HG02840 (cell line): ENCODE measurements around the gene B2M.
"Not testable (repeated sequence)": the region's sequence is repeated elsewhere in the genome, so short reads cannot be mapped to it uniquely, and the experiment has no call there.

Source experiments
- ATAC-seq: cut with Tn5 transposase; IDR thresholded peaks from one replicate; pipeline ENCODE4 v1.9.1; 2021; ENCODE audit warnings: mild to moderate bottlenecking, moderate library complexity, moderate number of reproducible peaks; ENCODE audit not compliant: unreplicated experiment, low FRiP score

Gene B2M

GRCh38 chr15:44697014-44697413 is 14.3 kb upstream of the B2M start:
- no peak for ATAC-seq

- ATAC-seq = no peak
These were observed 12.7 kb upstream of the B2M start for GRCh38 chr15:44698641-44699040.

- ATAC-seq = not testable (repeated sequence)
These were observed 10.6 kb upstream of the B2M start for GRCh38 chr15:44700676-44701075.

- ATAC-seq = no peak
These were observed 5.3 kb upstream of the B2M start for GRCh38 chr15:44705986-44706385.

GRCh38 chr15:44706401-44706800 is 4.9 kb upstream of the B2M start:
- no peak for ATAC-seq

GRCh38 chr15:44706946-44707636 is 4.2 kb upstream of the B2M start:
- ATAC-seq = no peak

GRCh38 chr15:44710236-44711095 is 851 bp upstream of the B2M start:
- peak; percentile 1 for ATAC-seq

- no peak for ATAC-seq
These were observed 527 bp downstream of the B2M start for GRCh38 chr15:44711743-44712345.

GRCh38 chr15:44712346-44713005 is 1.2 kb downstream of the B2M start:
- ATAC-seq = no peak

- ATAC-seq = no peak
These were observed 2.0 kb downstream of the B2M start for GRCh38 chr15:44713006-44713966.

- no peak for ATAC-seq
These were observed 4.0 kb downstream of the B2M start for GRCh38 chr15:44715142-44715796.

GRCh38 chr15:44715797-44716334 is 4.5 kb downstream of the B2M start:
- ATAC-seq = no peak

- no peak for ATAC-seq
These were observed 5.8 kb downstream of the B2M start for GRCh38 chr15:44716983-44717602.

- no peak for ATAC-seq
These were observed 7.0 kb downstream of the B2M start for GRCh38 chr15:44718180-44718926.

GRCh38 chr15:44718927-44719292 is 7.6 kb downstream of the B2M start:
- no peak for ATAC-seq

GRCh38 chr15:44719293-44719999 is 8.1 kb downstream of the B2M start:
- ATAC-seq = peak; percentile 37

- not testable (repeated sequence) for ATAC-seq
These were observed 8.7 kb downstream of the B2M start for GRCh38 chr15:44720000-44720435.
